Trophoblast cell (in vitro differentiated cells and primary cell): Measurements from ENCODE around the gene RAB3GAP1.

Experiments used
- DNase-seq, 2 donors: peaks; one replicate each; pipeline ENCODE4 v3.0.0-alpha.2; 2016
- H2AFZ ChIP-seq: 2 replicates; pipeline ENCODE4 v1.6.1; 2013; ENCODE audit warnings: low read length, moderate library complexity, mild to moderate bottlenecking; ENCODE audit not compliant: insufficient read depth, poor library complexity
- H2AK5ac ChIP-seq: 2 replicates; pipeline ENCODE4 v1.6.1; 2013; ENCODE audit warnings: mild to moderate bottlenecking, low read length
- H2BK120ac ChIP-seq: 2 replicates; pipeline ENCODE4 v1.6.1; 2013; ENCODE audit warnings: low read length, mild to moderate bottlenecking, moderate library complexity; ENCODE audit not compliant: insufficient read depth, poor library complexity
- H2BK12ac ChIP-seq: 2 replicates; pipeline ENCODE4 v1.6.1; 2013; ENCODE audit warnings: mild to moderate bottlenecking, low read length, moderate library complexity
- H2BK5ac ChIP-seq: 2 replicates; pipeline ENCODE4 v1.6.1; 2013; ENCODE audit warnings: low read length, low read depth, moderate library complexity, mild to moderate bottlenecking; ENCODE audit not compliant: poor library complexity
- H3K14ac ChIP-seq: 2 replicates; pipeline ENCODE4 v1.6.1; 2013; ENCODE audit warnings: mild to moderate bottlenecking, low read length
- H3K18ac ChIP-seq: 2 replicates; pipeline ENCODE4 v1.6.1; 2013; ENCODE audit warnings: mild to moderate bottlenecking, low read length
- H3K23ac ChIP-seq: 2 replicates; pipeline ENCODE4 v1.6.1; 2013; ENCODE audit warnings: low read length
- H3K27ac ChIP-seq: 2 replicates; pipeline ENCODE4 v1.5.1; 2013; ENCODE audit warnings: low read depth, mild to moderate bottlenecking, inconsistent platforms, low read length, moderate library complexity
- H3K27me3 ChIP-seq: 2 replicates; pipeline ENCODE4 v1.6.1; 2013; ENCODE audit warnings: inconsistent platforms, mild to moderate bottlenecking, low read length, moderate library complexity; ENCODE audit not compliant: insufficient read depth
- H3K36me3 ChIP-seq, 2 experiments: 1 replicate in 1 of 2; 2 replicates in 1 of 2; pipeline ENCODE4 v1.6.1; 2013; ENCODE audit warnings: low read length in 2 of 2, mild to moderate bottlenecking in 2 of 2, moderate library complexity in 1 of 2; ENCODE audit not compliant: insufficient read depth in 2 of 2, control insufficient read depth in 1 of 2
- H3K4ac ChIP-seq: 2 replicates; pipeline ENCODE4 v1.6.1; 2013; ENCODE audit warnings: low read depth, mild to moderate bottlenecking, low read length, moderate library complexity
- H3K4me1 ChIP-seq, 2 experiments: 1 replicate in 1 of 2; 2 replicates in 1 of 2; pipeline ENCODE4 v1.6.1; 2013; ENCODE audit warnings: low read length in 2 of 2, mild to moderate bottlenecking in 2 of 2, moderate library complexity in 1 of 2; ENCODE audit not compliant: insufficient read depth in 2 of 2, control insufficient read depth in 1 of 2
- H3K4me2 ChIP-seq: 2 replicates; pipeline ENCODE4 v1.6.1; 2013; ENCODE audit warnings: inconsistent platforms, mild to moderate bottlenecking, low read length, moderate library complexity
- H3K4me3 ChIP-seq: 2 replicates; pipeline ENCODE4 v1.5.1; 2013; ENCODE audit warnings: mild to moderate bottlenecking, low read depth, low read length, inconsistent platforms
- H3K79me1 ChIP-seq: one replicate; pipeline ENCODE4 v1.6.1; 2013; ENCODE audit warnings: low read length
- H3K79me2 ChIP-seq: 2 replicates; pipeline ENCODE4 v1.6.1; 2013; ENCODE audit warnings: low read length, mild to moderate bottlenecking; ENCODE audit not compliant: control insufficient read depth, insufficient read depth, poor library complexity
- H3K9ac ChIP-seq: 2 replicates; pipeline ENCODE4 v1.6.1; 2013; ENCODE audit warnings: mild to moderate bottlenecking, low read length
- H3K9me3 ChIP-seq: 2 replicates; pipeline ENCODE4 v1.6.1; 2013; ENCODE audit warnings: low read depth, mild to moderate bottlenecking, control low read depth, inconsistent platforms, low read length; ENCODE audit not compliant: insufficient read depth
- H4K12ac ChIP-seq: 2 replicates; pipeline ENCODE4 v1.6.1; 2013; ENCODE audit warnings: low read depth, mild to moderate bottlenecking, low read length, moderate library complexity
- H4K8ac ChIP-seq: 2 replicates; pipeline ENCODE4 v1.6.1; 2013; ENCODE audit warnings: low read depth, mild to moderate bottlenecking, low read length, moderate library complexity
- H4K91ac ChIP-seq: one replicate; pipeline ENCODE4 v1.6.1; 2013; ENCODE audit warnings: low read depth, mild to moderate bottlenecking, low read length, moderate library complexity
- WGBS: extraction: QIAGEN DNeasy Blood & Tissue Kit; methylation state at CpG from one replicate; pipeline ENCODE4 v1.1.7; 2013; ENCODE audit warnings: missing lambda C conversion rate; ENCODE audit not compliant: insufficient read length, insufficient coverage; ENCODE audit errors: extremely low coverage; 5-methylcytosine and 5-hydroxymethylcytosine counted together

The RAB3GAP1 gene

GRCh38 chr2:135162377-135162776, 110.3 kb downstream of the RAB3GAP1 start:
- WGBS = no CpG with 5 or more reads among the region's 5 CpGs
- no peak overlapping the region for H3K23ac ChIP-seq

GRCh38 chr2:135162786-135163185, 110.7 kb downstream of the RAB3GAP1 start:
- no CpG with 5 or more reads among the region's 4 CpGs for WGBS
- Histone ChIP-seq H3K79me1 (no peaks in the 10 kb centered on the region), H2BK5ac (no peak overlapping the region), H3K27me3 (no peaks in the 10 kb centered on the region), H3K4ac (no peak overlapping the region), H2AFZ (no peak overlapping the region), H4K91ac (no peak overlapping the region), H3K18ac (no peak overlapping the region), H3K4me1 (no peaks in the 10 kb centered on the region), H3K14ac (no peak overlapping the region), H3K23ac (no peak overlapping the region), H2BK12ac (no peak overlapping the region), H3K27ac (no peak overlapping the region), H4K8ac (no peak overlapping the region), H3K36me3 (peaks cover 8 to 9% of the 10 kb centered on the region in 2 experiments), H2BK120ac (no peak overlapping the region), H3K79me2 (no peaks in the 10 kb centered on the region), H3K4me3 (no peak overlapping the region), H4K12ac (no peak overlapping the region), H3K4me2 (no peak overlapping the region), H3K9ac (no peak overlapping the region), H3K9me3 (no peaks in the 10 kb centered on the region), H2AK5ac (no peak overlapping the region)
- no peak for DNase-seq

More at GRCh38 chr2:135162377-135162776, 110.3 kb downstream of the RAB3GAP1 start:
- Histone ChIP-seq H3K9ac (no peak overlapping the region), H2BK120ac (no peak overlapping the region), H3K4me2 (no peak overlapping the region), H3K9me3 (no peaks in the 10 kb centered on the region), H3K4me3 (no peak overlapping the region), H3K18ac (no peak overlapping the region), H3K4me1 (no peaks in the 10 kb centered on the region), H2BK12ac (no peak overlapping the region), H2BK5ac (no peak overlapping the region), H3K27ac (no peak overlapping the region), H4K12ac (no peak overlapping the region), H3K79me1 (no peaks in the 10 kb centered on the region), H3K36me3 (peaks cover 8 to 9% of the 10 kb centered on the region in 2 experiments), H4K91ac (no peak overlapping the region), H4K8ac (no peak overlapping the region), H2AK5ac (no peak overlapping the region), H3K79me2 (no peaks in the 10 kb centered on the region), H3K4ac (no peak overlapping the region), H2AFZ (no peak overlapping the region), H3K14ac (no peak overlapping the region), H3K27me3 (no peaks in the 10 kb centered on the region)
- peak in 1 of 2 donors; percentile 17 for DNase-seq

- Histone ChIP-seq H2AK5ac (no peak overlapping the region), H4K91ac (no peak overlapping the region), H2BK120ac (no peak overlapping the region), H4K12ac (no peak overlapping the region), H3K9me3 (no peaks in the 10 kb centered on the region), H3K27me3 (no peaks in the 10 kb centered on the region), H3K4ac (no peak overlapping the region), H3K4me1 (no peaks in the 10 kb centered on the region), H3K36me3 (peaks cover 8 to 12% of the 10 kb centered on the region in 2 experiments), H3K4me2 (no peak overlapping the region), H3K27ac (no peak overlapping the region), H2BK12ac (no peak overlapping the region), H3K23ac (no peak overlapping the region), H3K9ac (no peak overlapping the region), H4K8ac (no peak overlapping the region), H3K79me2 (no peaks in the 10 kb centered on the region), H3K79me1 (no peaks in the 10 kb centered on the region), H3K14ac (no peak overlapping the region), H2BK5ac (peak overlapping the region; percentile 40), H3K4me3 (no peak overlapping the region), H3K18ac (no peak overlapping the region), H2AFZ (no peak overlapping the region)
- WGBS = no CpG with 5 or more reads among the region's 2 CpGs
- no peak for DNase-seq
Observed at GRCh38 chr2:135163306-135163705, 111.2 kb downstream of the RAB3GAP1 start.

GRCh38 chr2:135163901-135164300, 111.8 kb downstream of the RAB3GAP1 start:
- H3K27me3 ChIP-seq = no peaks in the 10 kb centered on the region
- H3K14ac ChIP-seq = no peak overlapping the region
- no peak overlapping the region for H3K18ac ChIP-seq
- no peak overlapping the region for H2BK5ac ChIP-seq
- no peak overlapping the region for H2AK5ac ChIP-seq
- H3K4me3 ChIP-seq = no peak overlapping the region
- H2AFZ ChIP-seq = no peak overlapping the region
- no peaks in the 10 kb centered on the region for H3K4me1 ChIP-seq
- no peaks in the 10 kb centered on the region for H3K79me1 ChIP-seq
- DNase-seq = no peak
- no peak overlapping the region for H3K23ac ChIP-seq
- H2BK12ac ChIP-seq = no peak overlapping the region
- H4K12ac ChIP-seq = no peak overlapping the region
- no peaks in the 10 kb centered on the region for H3K79me2 ChIP-seq
- no peak overlapping the region for H3K4me2 ChIP-seq
- no peak overlapping the region for H2BK120ac ChIP-seq
- no peaks in the 10 kb centered on the region for H3K9me3 ChIP-seq
- WGBS = no CpG with 5 or more reads among the region's 5 CpGs
- no peak overlapping the region for H4K91ac ChIP-seq
- no peak overlapping the region for H3K27ac ChIP-seq
- H3K4ac ChIP-seq = no peak overlapping the region
- peaks cover 14 to 18% of the 10 kb centered on the region in 2 experiments for H3K36me3 ChIP-seq
- H4K8ac ChIP-seq = no peak overlapping the region
- H3K9ac ChIP-seq = no peak overlapping the region
